ENCODE data around the gene CSF3. TPM values are rescaled to one million over a fixed set of nuclear protein-coding genes. Genes with fewer than 3 reads are reported as not detected.

CSF3 gene
- total RNA-seq, 3 donors from 2014 or later (not counting 1 experiment from before 2014, with no cell fraction given) = not detected

GRCh38 chr17:40033339-40033738 is 18.1 kb downstream of the CSF3 start:
- H3K9me3 Mint-ChIP-seq = no peaks in the 10 kb centered on the region
- TF ChIP-seq CTCF (IDR thresholded peaks at IDR 0.05) = no peak
- no peak overlapping the region for H3K27ac Mint-ChIP-seq
- no peaks in the 10 kb centered on the region for H3K27me3 Mint-ChIP-seq (ENCODE audit: low read depth in 2 of 2)
- no peak overlapping the region for H3K4me3 Mint-ChIP-seq
- intact Hi-C loops (cut with micrococcal nuclease) = no loop called here
- WGBS (ENCODE audit: insufficient coverage) = 87% methylated on average over 8 of the region's 8 CpGs
- Histone ChIP-seq H3K27ac (ENCODE audit: low read length) (no peak overlapping the region), H3K36me3 (ENCODE audit: control insufficient read depth, insufficient read depth, low read length) (peaks cover 62% of the 10 kb centered on the region), H3K27me3 (ENCODE audit: control insufficient read depth, insufficient read depth, low read length) (no peaks in the 10 kb centered on the region), H3K9me3 (ENCODE audit: control insufficient read depth, insufficient read depth, low read length) (no peaks in the 10 kb centered on the region), H3K4me1 (ENCODE audit: control insufficient read depth, insufficient read depth, low read length) (no peaks in the 10 kb centered on the region), H3K4me3 (ENCODE audit: low read length) (no peak overlapping the region)
- DNase-seq (no peak), ATAC-seq (no peak)
- H3K36me3 Mint-ChIP-seq = peaks cover 12% of the 10 kb centered on the region
- H3K4me1 Mint-ChIP-seq = no peaks in the 10 kb centered on the region

GRCh38 chr17:40034426-40035161 is 19.4 kb downstream of the CSF3 start:
- no peaks in the 10 kb centered on the region for H3K27me3 ChIP-seq (ENCODE audit: control insufficient read depth, insufficient read depth, low read length)
- peaks cover 54% of the 10 kb centered on the region for H3K36me3 ChIP-seq (ENCODE audit: control insufficient read depth, insufficient read depth, low read length)
- WGBS (ENCODE audit: insufficient coverage) = 92% methylated on average over 8 of the region's 8 CpGs
- H3K4me3 ChIP-seq (ENCODE audit: low read length) = no peak overlapping the region
- ATAC-seq (no peak), DNase-seq (no peak)
- H3K9me3 ChIP-seq (ENCODE audit: control insufficient read depth, insufficient read depth, low read length) = no peaks in the 10 kb centered on the region
- no peak for TF ChIP-seq CTCF (IDR thresholded peaks at IDR 0.05)
- Mint-ChIP-seq H3K27me3 (ENCODE audit: low read depth in 2 of 2) (no peaks in the 10 kb centered on the region), H3K27ac (no peak overlapping the region), H3K4me1 (peaks cover 0 to 3% of the 10 kb centered on the region in 2 donors), H3K36me3 (peaks cover 5% of the 10 kb centered on the region), H3K4me3 (no peak overlapping the region), H3K9me3 (no peaks in the 10 kb centered on the region)
- H3K4me1 ChIP-seq (ENCODE audit: control insufficient read depth, insufficient read depth, low read length) = no peaks in the 10 kb centered on the region
- intact Hi-C loops (cut with micrococcal nuclease) = no loop called here
- no peak overlapping the region for H3K27ac ChIP-seq (ENCODE audit: low read length)

DNA sequence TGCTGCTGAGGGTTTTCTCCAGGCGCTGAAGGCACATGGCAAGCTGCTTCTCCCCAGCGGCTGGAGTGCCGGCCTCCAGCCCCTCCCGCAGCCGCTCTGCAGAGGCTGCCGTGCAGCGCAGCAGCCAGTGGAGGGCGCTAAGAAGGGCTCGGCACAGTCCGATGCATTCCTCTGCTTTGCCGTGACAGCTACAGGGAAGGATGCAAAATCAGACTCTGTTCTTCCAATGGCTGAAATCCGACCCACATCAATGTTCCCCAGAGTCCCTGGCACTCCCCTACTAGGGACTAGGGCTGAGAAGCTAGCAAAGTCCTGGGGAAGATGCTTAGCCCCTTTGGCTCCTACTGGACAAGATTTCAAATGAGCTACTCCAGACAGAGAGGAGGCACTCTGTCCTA is 19.9 kb downstream of the CSF3 start:
- Mint-ChIP-seq H3K4me1 (peaks cover 0 to 3% of the 10 kb centered on the region in 2 donors), H3K9me3 (no peaks in the 10 kb centered on the region), H3K27me3 (ENCODE audit: low read depth in 2 of 2) (no peaks in the 10 kb centered on the region), H3K36me3 (no peaks in the 10 kb centered on the region), H3K4me3 (no peak overlapping the region), H3K27ac (no peak overlapping the region)
- Histone ChIP-seq H3K4me3 (ENCODE audit: low read length) (no peak overlapping the region), H3K27me3 (ENCODE audit: control insufficient read depth, insufficient read depth, low read length) (no peaks in the 10 kb centered on the region), H3K36me3 (ENCODE audit: control insufficient read depth, insufficient read depth, low read length) (peaks cover 50% of the 10 kb centered on the region), H3K27ac (ENCODE audit: low read length) (no peak overlapping the region), H3K9me3 (ENCODE audit: control insufficient read depth, insufficient read depth, low read length) (no peaks in the 10 kb centered on the region), H3K4me1 (ENCODE audit: control insufficient read depth, insufficient read depth, low read length) (no peaks in the 10 kb centered on the region)
- no peak for TF ChIP-seq CTCF (IDR thresholded peaks at IDR 0.05)
- ATAC-seq = no peak
- WGBS (ENCODE audit: insufficient coverage) = 92% methylated on average over 12 of the region's 12 CpGs
- DNase-seq = no peak
- intact Hi-C loops (cut with micrococcal nuclease) = no loop called here

All from natural killer cell (primary cell).